Activated CD4-positive, alpha-beta T cell treated with anti-CD3 and anti-CD28 coated beads, Interleukin-2, amount 10 ng/mL, durations not matched to agents 24 days and 14 days (primary cell): Measurements from ENCODE around the gene ZDHHC5. TPM values are rescaled to one million over a fixed set of nuclear protein-coding genes. Genes with fewer than 3 reads are reported as not detected.
"Not testable (repeated sequence)": the region's sequence is repeated elsewhere in the genome, so short reads cannot be mapped to it uniquely, and the experiment has no call there.

ENCODE experiments used
- DNase-seq: peaks from one replicate; pipeline ENCODE4 v3.0.0; 2022
- H3K27ac Mint-ChIP-seq: one replicate; pipeline ENCODE4 v1.8.0; 2022; ENCODE audit warnings: mild to moderate bottlenecking, mixed read lengths
- H3K27me3 Mint-ChIP-seq: one replicate; pipeline ENCODE4 v1.8.0; 2022; ENCODE audit warnings: mixed read lengths
- H3K36me3 Mint-ChIP-seq: one replicate; pipeline ENCODE4 v1.8.0; 2022; ENCODE audit warnings: low read depth, mild to moderate bottlenecking, mixed read lengths
- H3K4me1 Mint-ChIP-seq: one replicate; pipeline ENCODE4 v1.8.0; 2021; ENCODE audit warnings: mixed read lengths
- H3K4me3 Mint-ChIP-seq: one replicate; pipeline ENCODE4 v1.8.0; 2022; ENCODE audit warnings: mild to moderate bottlenecking, moderate library complexity, mixed read lengths
- H3K9me3 Mint-ChIP-seq: one replicate; pipeline ENCODE4 v1.8.0; 2021; ENCODE audit warnings: mixed read lengths
- intact Hi-C: fragments of 100-400 bp; cut with micrococcal nuclease; formaldehyde crosslinking; loops from one replicate; pipeline ENCODE4 v1.15.1; 2023
- total RNA-seq: library from RNA; stranded (reverse); gene quantifications from 2 replicates; pipeline ENCODE4 v1.2.3, GENCODE V29; 2022

The ZDHHC5 gene
- total RNA-seq, 1 donor from 2014 or later, result 78.4 TPM

- H3K9me3 Mint-ChIP-seq, result no peaks in the 10 kb centered on the region
- DNase-seq, result peak; percentile 97
- H3K36me3 Mint-ChIP-seq, result peaks cover 27% of the 10 kb centered on the region
- H3K27ac Mint-ChIP-seq, result peak overlapping the region; percentile 97
- H3K4me1 Mint-ChIP-seq, result peaks cover 31% of the 10 kb centered on the region
- intact Hi-C loops, result loop anchor here (1.0 to 10.0 kb wide), 9 partner anchors 10 to 1475 kb away; partner anchors contain the start of genes CLP1, FAM111A, MED19 and P2RX3
- H3K27me3 Mint-ChIP-seq, result no peaks in the 10 kb centered on the region
- peak overlapping the region; percentile 86 for H3K4me3 Mint-ChIP-seq
Measured at GRCh38 chr11:57667117-57667735, 688 bp upstream of the ZDHHC5 start.

DNA sequence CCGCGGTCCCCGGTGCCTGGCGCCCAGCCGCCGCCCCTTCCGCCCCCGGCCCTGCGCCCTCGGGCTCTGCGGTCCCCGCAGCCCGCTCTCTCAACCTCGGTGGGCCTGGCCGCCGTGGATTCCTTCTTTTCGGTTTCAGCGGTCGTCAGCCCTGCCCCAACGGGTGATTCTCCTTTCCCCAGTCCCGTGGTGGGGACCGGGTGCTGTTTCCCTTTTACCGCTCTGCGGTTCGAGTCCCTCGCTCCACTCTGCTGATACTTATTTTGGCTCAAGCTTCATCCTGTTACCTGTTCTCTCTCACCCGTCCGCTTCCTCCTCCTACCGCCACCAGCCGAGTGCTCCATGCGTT, 494 bp downstream of the ZDHHC5 start:
- Mint-ChIP-seq H3K9me3 (no peaks in the 10 kb centered on the region), H3K36me3 (peaks cover 30% of the 10 kb centered on the region), H3K27ac (peak overlapping the region; percentile 97), H3K27me3 (no peaks in the 10 kb centered on the region), H3K4me3 (peak overlapping the region; percentile 86), H3K4me1 (peaks cover 39% of the 10 kb centered on the region)
- intact Hi-C loops, result loop anchor here (1.0 to 10.0 kb wide), 5 partner anchors 12 to 1474 kb away; partner anchors contain the start of genes FAM111A, P2RX3 and SSRP1
- no peak for DNase-seq

GRCh38 chr11:57674251-57674650, 6.3 kb downstream of the ZDHHC5 start:
- Mint-ChIP-seq H3K27ac (no peak overlapping the region), H3K4me3 (no peak overlapping the region), H3K4me1 (peaks cover 57% of the 10 kb centered on the region), H3K27me3 (no peaks in the 10 kb centered on the region), H3K36me3 (peaks cover 54% of the 10 kb centered on the region), H3K9me3 (no peaks in the 10 kb centered on the region)
- intact Hi-C loops, result no loop called here
- no peak for DNase-seq

- intact Hi-C loops, result no loop called here
- H3K9me3 Mint-ChIP-seq, result no peaks in the 10 kb centered on the region
- H3K4me3 Mint-ChIP-seq, result no peak overlapping the region
- no peaks in the 10 kb centered on the region for H3K27me3 Mint-ChIP-seq
- peaks cover 57% of the 10 kb centered on the region for H3K36me3 Mint-ChIP-seq
- H3K4me1 Mint-ChIP-seq, result peaks cover 53% of the 10 kb centered on the region
- H3K27ac Mint-ChIP-seq, result peak overlapping the region; percentile 56
- DNase-seq, result no peak
Measured at GRCh38 chr11:57675176-57675941, 7.4 kb downstream of the ZDHHC5 start.

GRCh38 chr11:57679396-57679795, 11.5 kb downstream of the ZDHHC5 start:
- Mint-ChIP-seq H3K27me3 (no peaks in the 10 kb centered on the region), H3K9me3 (no peaks in the 10 kb centered on the region), H3K36me3 (peaks cover 61% of the 10 kb centered on the region), H3K4me1 (peaks cover 43% of the 10 kb centered on the region), H3K4me3 (no peak overlapping the region), H3K27ac (no peak overlapping the region)
- no peak for DNase-seq
- intact Hi-C loops, result no loop called here

DNA sequence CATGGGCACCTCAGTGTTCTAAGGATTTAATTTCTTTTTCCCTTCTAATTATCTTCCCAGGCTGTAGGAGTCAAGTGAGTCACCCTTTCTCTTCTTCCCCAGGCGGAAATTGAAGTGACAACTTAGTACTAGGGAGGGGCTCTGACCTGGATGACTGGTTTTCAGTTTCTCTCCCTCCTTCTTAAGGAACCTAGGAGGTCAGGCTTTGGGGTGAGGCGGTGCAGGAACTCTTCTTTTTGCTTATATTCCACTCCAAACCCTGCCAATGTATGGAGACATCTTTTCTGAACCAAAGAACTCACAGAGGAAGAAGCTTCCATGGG, 12.6 kb downstream of the ZDHHC5 start:
- H3K36me3 Mint-ChIP-seq, result peaks cover 62% of the 10 kb centered on the region
- peak overlapping the region; percentile 83 for H3K27ac Mint-ChIP-seq
- intact Hi-C loops, result loop anchor here (1.0 kb wide), 1 partner anchor 12 kb away; the partner anchor contains the start of gene ZDHHC5
- H3K9me3 Mint-ChIP-seq, result no peaks in the 10 kb centered on the region
- H3K4me3 Mint-ChIP-seq, result peak overlapping the region; percentile 2
- DNase-seq, result no peak
- no peaks in the 10 kb centered on the region for H3K27me3 Mint-ChIP-seq
- H3K4me1 Mint-ChIP-seq, result peaks cover 36% of the 10 kb centered on the region

DNA sequence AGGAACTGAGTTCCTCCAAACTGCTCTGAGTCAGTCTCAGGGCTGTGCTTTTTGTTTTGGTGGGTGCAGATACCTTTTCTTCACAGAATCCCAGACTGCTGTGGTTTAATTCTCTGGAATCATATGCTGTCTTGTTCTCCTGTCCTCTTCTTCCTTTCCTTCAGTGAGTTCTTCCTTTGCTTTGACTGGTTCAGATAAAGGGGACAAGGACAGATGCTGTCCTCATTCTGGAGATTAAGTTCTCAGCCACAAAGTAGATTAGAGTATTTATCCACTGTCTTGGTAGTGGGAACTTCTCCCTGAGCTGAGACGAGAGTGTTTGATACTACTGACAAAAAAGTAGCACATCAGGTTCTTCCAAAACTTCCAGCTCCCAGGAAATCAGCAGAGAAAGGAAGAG, 13.3 kb downstream of the ZDHHC5 start:
- Mint-ChIP-seq H3K36me3 (peaks cover 60% of the 10 kb centered on the region), H3K4me1 (peaks cover 30% of the 10 kb centered on the region), H3K27me3 (no peaks in the 10 kb centered on the region), H3K4me3 (no peak overlapping the region), H3K9me3 (no peaks in the 10 kb centered on the region), H3K27ac (peak overlapping the region; percentile 38)
- no peak for DNase-seq
- intact Hi-C loops, result no loop called here

DNA sequence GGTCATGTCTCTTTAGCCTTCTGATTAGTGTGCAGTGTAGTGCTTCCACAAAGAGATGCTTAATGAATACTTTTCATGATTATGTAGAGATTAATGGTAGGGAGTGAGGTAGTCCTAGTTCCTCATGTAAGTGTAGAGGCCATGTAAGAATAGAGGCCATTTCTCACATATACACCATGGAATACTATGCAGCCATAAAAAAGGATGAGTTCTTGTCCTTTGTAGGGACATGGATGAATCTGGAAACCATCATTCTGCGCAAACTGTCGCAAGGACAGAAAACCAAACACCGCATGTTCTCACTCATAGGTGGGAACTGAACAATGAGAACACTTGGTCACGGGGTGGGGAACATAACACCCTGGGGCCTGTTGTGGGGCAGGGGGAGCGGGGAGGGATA, 22.6 kb downstream of the ZDHHC5 start:
- intact Hi-C loops, H3K4me1 Mint-ChIP-seq, H3K4me3 Mint-ChIP-seq, H3K27me3 Mint-ChIP-seq, DNase-seq, H3K9me3 Mint-ChIP-seq, H3K27ac Mint-ChIP-seq: not testable (repeated sequence)
- peaks cover 62% of the 10 kb centered on the region for H3K36me3 Mint-ChIP-seq

- Mint-ChIP-seq H3K4me3 (no peak overlapping the region), H3K27me3 (no peaks in the 10 kb centered on the region), H3K27ac (no peak overlapping the region), H3K9me3 (no peaks in the 10 kb centered on the region), H3K36me3 (peaks cover 59% of the 10 kb centered on the region), H3K4me1 (no peaks in the 10 kb centered on the region)
- no peak for DNase-seq
- intact Hi-C loops, result no loop called here
Measured at GRCh38 chr11:57698843-57699365, 31.0 kb downstream of the ZDHHC5 start.

GRCh38 chr11:57699813-57700212, 31.9 kb downstream of the ZDHHC5 start:
- H3K9me3 Mint-ChIP-seq, result no peaks in the 10 kb centered on the region
- H3K27me3 Mint-ChIP-seq, result no peaks in the 10 kb centered on the region
- intact Hi-C loops, result no loop called here
- DNase-seq, result no peak
- no peaks in the 10 kb centered on the region for H3K4me1 Mint-ChIP-seq
- H3K4me3 Mint-ChIP-seq, result no peak overlapping the region
- peaks cover 60% of the 10 kb centered on the region for H3K36me3 Mint-ChIP-seq
- H3K27ac Mint-ChIP-seq, result no peak overlapping the region

DNA sequence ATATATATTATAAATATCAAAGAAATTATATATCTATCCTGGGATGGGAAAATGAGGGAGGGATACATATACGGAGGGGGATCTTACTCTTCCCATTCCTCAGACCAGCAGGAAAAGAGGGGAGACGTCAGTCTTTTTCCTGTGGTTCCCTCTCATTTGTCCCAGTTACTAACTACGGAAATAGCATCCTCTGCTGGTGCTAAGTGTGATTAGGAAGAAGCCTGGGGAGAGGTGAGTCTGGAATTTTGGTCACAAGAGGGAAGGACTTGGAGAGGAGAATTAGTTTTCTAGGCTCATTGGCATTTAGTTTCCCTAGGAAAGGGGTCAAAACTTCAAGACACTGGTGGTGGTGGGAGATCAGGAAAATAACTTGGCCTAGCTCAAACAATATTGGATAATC, 32.5 kb downstream of the ZDHHC5 start:
- no peaks in the 10 kb centered on the region for H3K4me1 Mint-ChIP-seq
- no peaks in the 10 kb centered on the region for H3K27me3 Mint-ChIP-seq
- no peak for DNase-seq
- peaks cover 60% of the 10 kb centered on the region for H3K36me3 Mint-ChIP-seq
- no peaks in the 10 kb centered on the region for H3K9me3 Mint-ChIP-seq
- no peak overlapping the region for H3K27ac Mint-ChIP-seq
- intact Hi-C loops, result no loop called here
- H3K4me3 Mint-ChIP-seq, result no peak overlapping the region

DNA sequence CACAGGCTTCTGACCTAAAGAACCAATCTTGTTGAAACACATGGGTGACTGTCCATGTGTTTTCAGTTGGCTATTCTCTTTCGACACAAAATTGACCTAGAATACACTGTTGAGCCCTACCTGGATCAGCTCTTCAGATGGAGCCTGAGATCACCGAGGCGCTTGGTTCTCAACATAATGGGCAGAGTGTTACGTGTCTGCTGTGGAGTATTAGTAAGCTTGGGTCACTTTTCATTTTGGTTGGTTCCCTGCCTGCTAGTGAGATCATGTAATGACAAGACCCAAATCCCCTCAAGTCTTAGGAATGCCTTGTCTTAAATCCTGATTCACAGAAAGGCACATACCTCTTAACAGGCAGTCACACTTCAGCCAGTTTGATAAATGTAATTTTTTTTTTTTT, 35.4 kb downstream of the ZDHHC5 start:
- no peak for DNase-seq
- Mint-ChIP-seq H3K4me3 (no peak overlapping the region), H3K4me1 (peaks cover 6% of the 10 kb centered on the region), H3K9me3 (no peaks in the 10 kb centered on the region), H3K36me3 (peaks cover 57% of the 10 kb centered on the region), H3K27me3 (no peaks in the 10 kb centered on the region), H3K27ac (no peak overlapping the region)
- intact Hi-C loops, result no loop called here

DNA sequence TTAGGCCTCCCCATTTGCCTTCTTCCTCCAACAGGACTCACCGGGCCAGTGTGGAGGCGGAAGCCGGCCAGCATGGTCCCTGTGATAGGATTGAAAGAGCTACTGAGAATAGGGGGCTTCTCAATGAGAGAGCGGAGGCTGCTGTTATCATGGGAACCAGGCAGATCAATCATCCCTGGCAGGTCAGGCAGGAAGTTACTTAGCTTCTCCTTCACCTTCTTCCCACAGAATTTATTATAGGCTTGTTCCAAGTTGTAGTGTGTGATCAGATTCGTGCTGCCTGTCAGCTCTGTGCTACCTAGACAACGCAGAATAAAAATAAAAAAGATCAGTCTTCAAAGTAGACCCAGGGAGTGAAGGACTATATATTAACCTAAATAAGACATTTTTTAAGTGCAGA, 37.0 kb downstream of the ZDHHC5 start:
- no peak for DNase-seq
- Mint-ChIP-seq H3K27ac (no peak overlapping the region), H3K9me3 (no peaks in the 10 kb centered on the region), H3K4me3 (no peak overlapping the region), H3K27me3 (no peaks in the 10 kb centered on the region), H3K4me1 (peaks cover 14% of the 10 kb centered on the region), H3K36me3 (peaks cover 47% of the 10 kb centered on the region)
- intact Hi-C loops, result no loop called here

DNA sequence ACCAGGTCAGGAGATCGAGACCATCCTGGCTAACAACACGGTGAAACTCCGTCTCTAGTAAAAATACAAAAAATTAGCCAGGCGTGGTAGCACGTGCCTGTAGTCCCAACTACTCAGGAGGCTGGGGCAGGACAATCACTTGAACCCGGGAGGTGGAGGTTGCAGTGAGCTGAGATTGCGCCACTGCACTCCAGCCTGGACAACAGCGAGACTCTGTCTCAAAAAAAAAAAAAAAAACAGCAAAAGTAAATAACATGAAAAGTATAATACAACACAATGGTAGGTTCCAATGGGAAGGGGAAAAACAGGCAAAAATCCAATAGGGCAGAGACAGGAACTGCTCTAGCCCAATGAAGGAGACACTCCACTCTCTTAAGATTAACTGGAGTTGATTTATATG, 37.5 kb downstream of the ZDHHC5 start:
- peaks cover 46% of the 10 kb centered on the region for H3K36me3 Mint-ChIP-seq
- H3K4me3 Mint-ChIP-seq, intact Hi-C loops, H3K9me3 Mint-ChIP-seq, H3K27me3 Mint-ChIP-seq, DNase-seq, H3K27ac Mint-ChIP-seq: not testable (repeated sequence)
- peaks cover 17% of the 10 kb centered on the region for H3K4me1 Mint-ChIP-seq
